BLaER1 (cell line): Measurements from ENCODE around the gene ZFP92.

Experiments
- H3K27ac ChIP-seq: shearing (Covaris generic); formaldehyde crosslinking; 2 replicates; pipeline ENCODE4 v1.8.1; 2022
- H3K27me3 ChIP-seq: shearing (Covaris generic); formaldehyde crosslinking; 2 replicates; pipeline ENCODE4 v1.8.1; 2022
- H3K36me3 ChIP-seq: shearing (Covaris generic); formaldehyde crosslinking; 2 replicates; pipeline ENCODE4 v1.8.1; 2022
- H3K4me1 ChIP-seq: shearing (Covaris generic); formaldehyde crosslinking; 2 replicates; pipeline ENCODE4 v1.8.1; 2022
- H3K4me2 ChIP-seq: shearing (Covaris generic); formaldehyde crosslinking; 2 replicates; pipeline ENCODE4 v1.8.1; 2022
- H3K4me3 ChIP-seq: shearing (Covaris generic); formaldehyde crosslinking; 2 replicates; pipeline ENCODE4 v1.8.1; 2022
- H3K9ac ChIP-seq: shearing (Covaris generic); formaldehyde crosslinking; 2 replicates; pipeline ENCODE4 v1.8.1; 2022
- H3K9me3 ChIP-seq: shearing (Covaris generic); formaldehyde crosslinking; 2 replicates; pipeline ENCODE4 v1.8.1; 2022
- H4K20me1 ChIP-seq: shearing (Covaris generic); formaldehyde crosslinking; 2 replicates; pipeline ENCODE4 v1.8.1; 2022
- Cebpa-rat ChIP-seq: shearing (Covaris generic); IDR thresholded peaks from 2 replicates; pipeline ENCODE4 v1.8.1; 2022

ZFP92 gene

DNA sequence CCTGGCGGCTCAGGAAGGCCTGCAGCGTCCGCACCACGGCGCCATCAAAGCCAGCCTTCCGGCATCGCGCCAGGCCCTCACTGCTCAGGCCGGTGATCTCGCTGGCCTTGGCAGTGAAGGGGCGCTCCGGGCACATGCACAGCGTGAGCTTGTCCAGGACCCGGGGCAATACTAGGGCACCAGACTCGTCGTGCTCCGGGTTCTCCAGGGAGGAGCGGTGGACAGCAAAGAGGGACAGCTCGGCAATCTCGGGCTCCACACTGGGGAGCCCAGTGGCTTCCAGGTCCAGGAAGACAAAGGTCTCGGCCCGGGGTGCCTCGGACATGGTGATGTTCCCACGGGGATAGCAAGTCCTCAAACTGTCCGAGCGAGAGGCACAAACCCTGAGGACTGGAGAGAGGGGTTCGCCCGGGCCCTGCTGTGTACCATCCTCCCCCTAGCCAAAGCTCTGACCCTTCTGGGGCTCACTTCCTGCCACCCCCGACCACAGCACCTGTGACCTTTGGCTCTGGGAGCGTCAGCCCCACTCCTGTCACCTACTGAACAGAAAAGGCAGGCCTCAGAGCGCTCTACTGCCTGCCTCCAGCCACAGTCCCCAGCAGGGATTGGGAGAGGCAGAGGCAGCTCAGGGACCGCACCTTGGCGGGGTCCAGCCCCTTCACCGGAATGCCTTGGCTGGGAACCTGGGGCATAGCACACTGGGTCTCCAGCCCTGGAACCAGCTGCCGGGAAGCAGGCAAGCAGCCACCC lies 34.0 kb downstream of the ZFP92 start:
- Histone ChIP-seq H3K9me3 (peaks cover 6% of the 10 kb centered on the region; the same call in 1 of the 2 replicates), H3K4me3 (no peak overlapping the region), H3K4me2 (no peak overlapping the region), H4K20me1 (peaks cover 27% of the 10 kb centered on the region; the same call in 1 of the 2 replicates), H3K27ac (no peak overlapping the region), H3K36me3 (peaks cover 10% of the 10 kb centered on the region; the same call in 1 of the 2 replicates), H3K9ac (no peak overlapping the region), H3K4me1 (0 out of 2 replicates have a peak, but pooled peaks cover 6% of the 10 kb centered on the region), H3K27me3 (peaks cover 46% of the 10 kb centered on the region)
- no peak for TF ChIP-seq Cebpa-rat

DNA sequence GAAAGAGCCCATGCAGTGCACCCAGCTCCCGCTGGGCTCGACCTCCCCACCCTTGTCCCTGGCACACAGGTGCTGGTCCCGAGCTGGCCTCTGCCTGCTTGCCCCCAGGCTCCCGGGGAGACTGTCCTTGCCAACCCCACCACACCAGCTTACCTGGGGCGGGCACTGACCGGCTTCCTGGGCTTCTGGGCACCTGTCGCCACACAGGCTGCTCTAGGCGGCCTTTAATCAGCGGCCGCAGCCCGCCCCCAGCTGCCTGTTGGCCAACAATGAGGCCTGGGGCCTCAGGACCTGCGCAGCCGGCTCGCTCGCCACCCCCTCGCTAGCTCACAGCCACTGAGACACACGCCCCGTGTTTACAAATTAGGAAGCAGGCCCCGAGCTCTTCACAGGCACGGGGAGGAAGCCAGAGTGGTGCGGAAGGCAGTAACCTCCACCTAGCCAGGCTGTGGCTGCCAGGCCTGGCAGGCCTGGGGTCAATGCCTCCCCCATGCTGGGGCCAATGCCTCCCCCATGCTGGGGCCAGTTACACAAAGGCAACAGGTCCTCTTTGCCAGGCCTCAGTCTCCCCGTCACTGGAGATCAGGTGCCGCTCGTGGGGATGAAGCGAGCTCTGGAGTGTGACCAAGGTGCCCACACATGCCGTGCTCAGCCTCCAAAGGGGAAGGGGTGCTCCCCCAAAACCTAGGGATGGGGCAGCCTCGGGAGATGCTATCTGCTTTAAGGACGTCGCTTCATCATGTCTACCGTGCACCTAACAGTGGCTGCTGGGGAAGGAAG lies 34.8 kb downstream of the ZFP92 start, which contains the start of gene TREX2:
TSS of gene TREX2 (minus strand) at position 201 of the 780 bp plus-strand sequence. CDS start 626 bp downstream, outside the sequence.
- peaks cover 18% of the 10 kb centered on the region for H3K36me3 ChIP-seq
- 0 out of 2 replicates have a peak, but pooled peaks cover 6% of the 10 kb centered on the region for H3K4me1 ChIP-seq
- H3K9ac ChIP-seq, result no peak within 1 kb of the TSS
- H3K9me3 ChIP-seq, result peaks cover 6% of the 10 kb centered on the region; the same call in 1 of the 2 replicates
- no peak for TF ChIP-seq Cebpa-rat
- no peak within 1 kb of the TSS for H3K4me3 ChIP-seq
- no peak within 1 kb of the TSS for H3K27ac ChIP-seq
- no peak within 1 kb of the TSS for H3K4me2 ChIP-seq
- H3K27me3 ChIP-seq, result peaks cover 51% of the 10 kb centered on the region
- peaks cover 35% of the 10 kb centered on the region; the same call in 1 of the 2 replicates for H4K20me1 ChIP-seq

- peaks cover 56% of the 10 kb centered on the region for H3K27me3 ChIP-seq
- peaks cover 40% of the 10 kb centered on the region; the same call in 1 of the 2 replicates for H4K20me1 ChIP-seq
- H3K9ac ChIP-seq, result no peak overlapping the region
- no peak overlapping the region for H3K4me3 ChIP-seq
- no peak overlapping the region for H3K27ac ChIP-seq
- peaks cover 23% of the 10 kb centered on the region for H3K36me3 ChIP-seq
- peaks cover 6% of the 10 kb centered on the region; the same call in 1 of the 2 replicates for H3K9me3 ChIP-seq
- TF ChIP-seq Cebpa-rat, result no peak
- H3K4me2 ChIP-seq, result no peak overlapping the region
- 0 out of 2 replicates have a peak, but pooled peaks cover 6% of the 10 kb centered on the region for H3K4me1 ChIP-seq
Observed at GRCh38 chrX:153446636-153446936, 35.3 kb downstream of the ZFP92 start.

DNA sequence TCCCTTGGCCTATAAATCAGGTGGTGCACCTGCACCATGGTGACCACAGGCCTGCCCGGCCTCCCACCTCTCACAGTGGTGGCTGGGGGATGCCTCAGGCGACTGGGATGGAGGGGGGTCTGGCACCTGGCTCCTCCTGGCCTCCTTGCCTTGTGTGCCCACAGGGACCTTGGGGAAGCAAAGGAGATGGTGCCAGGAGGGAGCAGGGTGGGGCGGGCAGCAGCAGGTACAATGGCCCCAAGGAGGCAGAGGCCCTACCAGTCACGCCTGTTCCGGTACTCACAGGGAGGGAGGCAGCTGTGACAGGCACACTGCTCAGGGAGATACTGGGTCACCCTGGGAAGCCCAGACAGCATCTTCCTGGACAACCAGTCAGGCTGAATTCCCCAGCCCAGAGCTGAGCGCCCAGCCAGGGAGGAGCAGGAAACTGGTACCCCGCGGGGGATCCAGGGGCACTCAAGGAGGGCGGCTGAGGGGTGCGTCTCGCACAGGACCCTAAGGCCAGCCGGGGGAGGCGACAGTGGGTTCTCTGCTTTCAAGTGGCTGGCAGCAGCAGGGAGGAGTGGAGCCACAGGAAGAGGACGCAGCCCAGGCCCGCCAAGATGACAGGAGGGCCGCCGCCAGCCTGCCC lies 35.8 kb downstream of the ZFP92 start:
- Histone ChIP-seq H3K27me3 (peaks cover 61% of the 10 kb centered on the region), H3K4me3 (no peak overlapping the region), H4K20me1 (peaks cover 42% of the 10 kb centered on the region; the same call in 1 of the 2 replicates)

DNA sequence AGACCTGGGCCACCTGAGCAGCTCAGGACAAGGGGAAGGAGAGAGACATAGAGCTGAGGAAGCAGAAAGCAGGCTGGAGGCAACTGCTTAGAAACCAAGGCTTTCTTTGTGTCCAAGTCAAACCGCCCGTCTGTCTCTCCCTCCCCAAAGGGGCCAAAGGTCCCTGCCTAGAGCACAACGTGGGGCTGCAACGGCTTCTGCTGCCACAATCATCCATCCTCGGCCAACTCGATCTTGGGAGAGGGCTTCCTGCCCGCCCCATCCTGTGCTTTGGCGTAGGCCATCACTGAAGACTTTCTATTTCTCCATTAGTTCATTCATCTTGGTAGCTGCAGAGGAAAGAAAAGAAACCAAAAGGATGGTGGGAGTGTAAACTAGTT lies 36.3 kb downstream of the ZFP92 start:
- Histone ChIP-seq H3K27ac (no peak overlapping the region), H3K27me3 (peaks cover 63% of the 10 kb centered on the region), H3K9me3 (peaks cover 6% of the 10 kb centered on the region; the same call in 1 of the 2 replicates), H3K4me2 (no peak overlapping the region), H3K4me3 (no peak overlapping the region), H4K20me1 (peaks cover 42% of the 10 kb centered on the region; the same call in 1 of the 2 replicates), H3K9ac (no peak overlapping the region), H3K4me1 (0 out of 2 replicates have a peak, but pooled peaks cover 6% of the 10 kb centered on the region), H3K36me3 (peaks cover 25% of the 10 kb centered on the region)
- no peak for TF ChIP-seq Cebpa-rat

More for the DNA sequence above, 35.8 kb downstream of the ZFP92 start:
- Histone ChIP-seq H3K4me2 (no peak overlapping the region), H3K27ac (no peak overlapping the region), H3K36me3 (peaks cover 25% of the 10 kb centered on the region), H3K4me1 (0 out of 2 replicates have a peak, but pooled peaks cover 6% of the 10 kb centered on the region), H3K9ac (no peak overlapping the region), H3K9me3 (peaks cover 6% of the 10 kb centered on the region; the same call in 1 of the 2 replicates)
- TF ChIP-seq Cebpa-rat, result no peak

DNA sequence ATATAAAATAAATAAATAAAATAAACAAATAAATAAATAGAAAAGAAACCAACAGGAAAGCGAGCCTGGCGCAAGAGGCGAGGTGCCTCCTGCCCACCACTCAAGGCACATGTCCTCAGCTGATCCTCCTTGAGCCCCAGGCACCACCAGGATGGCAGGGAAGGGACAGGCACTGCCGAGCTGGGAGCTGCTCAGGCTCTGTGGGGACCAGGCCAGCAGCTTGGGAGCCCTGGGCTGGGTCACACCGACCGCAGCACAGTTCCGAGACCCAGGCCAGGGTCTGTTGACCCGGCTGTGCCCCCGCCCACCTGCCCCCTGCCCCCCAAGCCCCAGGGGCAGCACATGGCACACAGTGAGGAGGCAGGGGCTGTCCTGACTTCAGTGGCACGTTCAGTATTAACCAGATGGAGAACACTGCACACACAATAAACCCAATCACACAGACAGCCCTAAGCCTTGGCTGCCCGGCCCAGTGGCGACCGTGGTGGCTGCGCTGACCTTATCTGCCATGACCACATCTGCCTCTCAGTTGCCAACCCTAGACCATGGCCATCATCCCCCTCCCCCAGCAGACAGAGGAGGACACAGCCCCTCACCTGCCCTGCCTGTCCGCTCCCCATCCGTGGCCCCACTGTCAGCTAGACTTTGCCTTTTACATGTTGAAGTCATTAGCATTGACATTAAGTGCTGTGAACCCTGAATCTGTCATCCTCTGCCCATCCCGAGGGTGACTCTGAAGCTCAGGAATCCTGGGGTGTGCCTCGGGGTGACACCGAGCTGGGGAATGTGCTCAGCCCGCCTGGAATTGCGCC lies 37.5 kb downstream of the ZFP92 start:
- Histone ChIP-seq H3K9me3 (peaks cover 6% of the 10 kb centered on the region; the same call in 1 of the 2 replicates), H3K9ac (no peak overlapping the region), H3K4me3 (no peak overlapping the region), H3K4me1 (0 out of 2 replicates have a peak, but pooled peaks cover 6% of the 10 kb centered on the region), H3K27me3 (peaks cover 73% of the 10 kb centered on the region), H3K36me3 (peaks cover 28% of the 10 kb centered on the region), H3K4me2 (no peak overlapping the region), H3K27ac (no peak overlapping the region), H4K20me1 (peaks cover 42% of the 10 kb centered on the region; the same call in 1 of the 2 replicates)
- no peak for TF ChIP-seq Cebpa-rat

DNA sequence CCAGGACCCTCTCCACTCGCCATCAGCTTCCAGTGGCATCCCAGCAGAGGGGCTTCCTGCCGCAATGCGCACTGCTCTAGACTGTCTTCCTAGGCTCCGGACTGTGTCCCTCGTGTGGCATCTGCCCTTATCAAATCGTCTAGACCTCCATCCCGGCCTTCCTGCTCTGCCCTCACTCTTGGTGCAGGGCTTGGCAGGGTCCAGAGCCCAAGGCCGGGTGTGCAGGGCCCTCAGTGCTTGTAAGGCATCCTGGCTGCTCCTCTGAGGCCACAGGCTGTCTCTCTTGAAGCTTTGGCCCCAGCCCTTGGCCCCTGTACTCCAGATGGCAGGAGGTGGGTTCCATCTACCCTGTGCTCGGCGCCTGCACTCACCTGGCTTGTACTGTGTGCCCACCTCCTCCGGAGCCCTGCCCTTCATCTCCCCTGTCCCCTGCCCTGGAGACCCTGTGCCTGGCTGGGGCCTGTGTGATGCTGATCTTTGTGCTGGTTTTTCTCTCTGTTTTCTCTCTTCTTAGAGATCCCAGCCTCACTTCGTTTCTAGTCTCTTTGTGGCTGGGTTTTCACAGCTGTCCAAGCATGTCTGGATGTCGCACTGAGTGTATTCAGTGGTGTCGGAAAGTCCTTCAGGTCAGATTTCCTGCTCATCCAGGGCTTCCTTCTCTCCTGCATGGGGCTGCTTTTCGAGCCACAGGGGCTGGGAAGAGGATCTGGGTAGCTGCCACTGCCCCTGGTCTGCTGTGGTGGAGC lies 38.3 kb downstream of the ZFP92 start:
- H3K9me3 ChIP-seq, result peaks cover 4% of the 10 kb centered on the region; the same call in 1 of the 2 replicates
- no peak overlapping the region for H3K9ac ChIP-seq
- no peak overlapping the region for H3K4me2 ChIP-seq
- peaks cover 42% of the 10 kb centered on the region; the same call in 1 of the 2 replicates for H4K20me1 ChIP-seq
- no peak overlapping the region for H3K27ac ChIP-seq
- H3K27me3 ChIP-seq, result peaks cover 78% of the 10 kb centered on the region
- no peak for TF ChIP-seq Cebpa-rat
- 0 out of 2 replicates have a peak, but pooled peaks cover 6% of the 10 kb centered on the region for H3K4me1 ChIP-seq
- H3K4me3 ChIP-seq, result no peak overlapping the region
- peaks cover 33% of the 10 kb centered on the region for H3K36me3 ChIP-seq
